Subcutaneous abdominal adipose tissue (tissue), 5 donors: ENCODE results near the gene GPN2.
"Not testable (repeated sequence)": the region's sequence is repeated elsewhere in the genome, so short reads cannot be mapped to it uniquely, and the experiment has no call there.

ENCODE experiments used
- H3K27ac ChIP-seq: one replicate; pipeline ENCODE4 v1.7.0; 2013; ENCODE audit warnings: low read depth, mild to moderate bottlenecking, inconsistent platforms, low read length, moderate library complexity
- H3K27me3 ChIP-seq, 5 donors: one replicate each; pipeline ENCODE4 v1.7.0; 2013; ENCODE audit warnings: low read length in 5 of 5, inconsistent platforms in 1 of 5; ENCODE audit not compliant: control insufficient read depth in 5 of 5, insufficient read depth in 4 of 5
- H3K36me3 ChIP-seq, 5 donors: one replicate each; pipeline ENCODE4 v1.7.0; 2013; ENCODE audit warnings: low read length in 5 of 5; ENCODE audit not compliant: control insufficient read depth in 5 of 5, insufficient read depth in 5 of 5
- H3K4me1 ChIP-seq, 5 donors: one replicate each; pipeline ENCODE4 v1.7.0; 2013; ENCODE audit warnings: low read length in 5 of 5, mild to moderate bottlenecking in 3 of 5, moderate library complexity in 1 of 5; ENCODE audit not compliant: control insufficient read depth in 5 of 5, insufficient read depth in 5 of 5
- H3K4me3 ChIP-seq, 5 donors: one replicate each; pipeline ENCODE4 v1.7.0; 2013; ENCODE audit warnings: low read length in 5 of 5, low read depth in 1 of 5
- H3K9ac ChIP-seq, 5 donors: one replicate each; pipeline ENCODE4 v1.7.0; 2013; ENCODE audit warnings: low read length in 5 of 5, mild to moderate bottlenecking in 4 of 5, moderate library complexity in 3 of 5
- H3K9me3 ChIP-seq, 5 donors: one replicate each; pipeline ENCODE4 v1.7.0; 2013; ENCODE audit warnings: low read length in 5 of 5; ENCODE audit not compliant: control insufficient read depth in 5 of 5
- donor health status: healthy.
- donor health status: healthy.
- donor health status: healthy.
- donor health status: healthy.
- donor health status: healthy.

GPN2 gene

GRCh38 chr1:26837665-26838064 lies 52.4 kb downstream of the GPN2 start:
- H3K36me3 ChIP-seq: peaks cover 9 to 79% (median 68%) of the 10 kb centered on the region in 5 donors
- H3K9me3 ChIP-seq, H3K4me3 ChIP-seq, H3K9ac ChIP-seq, H3K27ac ChIP-seq, H3K4me1 ChIP-seq, H3K27me3 ChIP-seq: not testable (repeated sequence)

GRCh38 chr1:26833432-26834405 lies 56.4 kb downstream of the GPN2 start:
- H3K27me3 ChIP-seq: no peaks in the 10 kb centered on the region
- peak overlapping the region in 1 of 5 donors; percentile 21 for H3K9ac ChIP-seq
- H3K4me1 ChIP-seq: peaks cover 3 to 34% (median 27%) of the 10 kb centered on the region in 5 donors
- H3K27ac ChIP-seq: no peak overlapping the region
- no peak overlapping the region for H3K4me3 ChIP-seq
- H3K36me3 ChIP-seq: peaks cover 4 to 63% (median 49%) of the 10 kb centered on the region in 5 donors
- no peaks in the 10 kb centered on the region for H3K9me3 ChIP-seq

- Histone ChIP-seq H3K27ac (peak overlapping the region; percentile 12), H3K4me1 (peaks cover 10 to 46% (median 40%) of the 10 kb centered on the region in 5 donors), H3K9ac (no peak overlapping the region), H3K27me3 (no peaks in the 10 kb centered on the region), H3K9me3 (no peaks in the 10 kb centered on the region), H3K4me3 (no peak overlapping the region), H3K36me3 (peaks cover 4 to 52% (median 41%) of the 10 kb centered on the region in 5 donors)
Observed at GRCh38 chr1:26832249-26832960, 57.7 kb downstream of the GPN2 start.

- H3K36me3 ChIP-seq: peaks cover 4 to 52% (median 41%) of the 10 kb centered on the region in 5 donors
- H3K27ac ChIP-seq: peak overlapping the region; percentile 12
- peaks cover 11 to 50% (median 43%) of the 10 kb centered on the region in 5 donors for H3K4me1 ChIP-seq
- no peaks in the 10 kb centered on the region for H3K9me3 ChIP-seq
- H3K27me3 ChIP-seq: no peaks in the 10 kb centered on the region
- peak overlapping the region in 1 of 5 donors; percentile 9 for H3K9ac ChIP-seq
- H3K4me3 ChIP-seq: no peak overlapping the region
Observed at GRCh38 chr1:26831546-26832248, 58.4 kb downstream of the GPN2 start.

GRCh38 chr1:26831059-26831458 lies 59.0 kb downstream of the GPN2 start:
- H3K4me1 ChIP-seq: peaks cover 11 to 52% (median 46%) of the 10 kb centered on the region in 5 donors
- H3K27me3 ChIP-seq: no peaks in the 10 kb centered on the region
- no peak overlapping the region for H3K27ac ChIP-seq
- peaks cover 4 to 49% (median 38%) of the 10 kb centered on the region in 5 donors for H3K36me3 ChIP-seq
- H3K4me3 ChIP-seq: no peak overlapping the region
- no peaks in the 10 kb centered on the region for H3K9me3 ChIP-seq
- H3K9ac ChIP-seq: peak overlapping the region in 1 of 5 donors; percentile 9

GRCh38 chr1:26829184-26829911 lies 60.7 kb downstream of the GPN2 start:
- Histone ChIP-seq H3K4me3 (peak overlapping the region in 3 of 5 donors; percentile 8 to 49 (median 9)), H3K27me3 (no peaks in the 10 kb centered on the region), H3K9me3 (no peaks in the 10 kb centered on the region), H3K4me1 (peaks cover 11 to 58% (median 49%) of the 10 kb centered on the region in 5 donors), H3K36me3 (peaks cover 4 to 33% (median 25%) of the 10 kb centered on the region in 5 donors), H3K9ac (peak overlapping the region in 1 of 5 donors; percentile 55), H3K27ac (no peak overlapping the region)

GRCh38 chr1:26828411-26828991 lies 61.6 kb downstream of the GPN2 start:
- no peaks in the 10 kb centered on the region for H3K27me3 ChIP-seq
- peak overlapping the region in 4 of 5 donors; percentile 6 to 55 (median 22) for H3K9ac ChIP-seq
- H3K27ac ChIP-seq: peak overlapping the region; percentile 54
- H3K4me1 ChIP-seq: peaks cover 11 to 58% (median 49%) of the 10 kb centered on the region in 5 donors
- H3K36me3 ChIP-seq: peaks cover 4 to 25% (median 16%) of the 10 kb centered on the region in 5 donors
- H3K9me3 ChIP-seq: no peaks in the 10 kb centered on the region
- peak overlapping the region in 4 of 5 donors; percentile 8 to 49 (median 21) for H3K4me3 ChIP-seq

GRCh38 chr1:26827663-26828062 lies 62.4 kb downstream of the GPN2 start:
- H3K9me3 ChIP-seq: no peaks in the 10 kb centered on the region
- H3K9ac ChIP-seq: peak overlapping the region; percentile 59 to 89 (median 79)
- H3K4me3 ChIP-seq: peak overlapping the region; percentile 71 to 85 (median 80)
- H3K4me1 ChIP-seq: peaks cover 11 to 58% (median 49%) of the 10 kb centered on the region in 5 donors
- H3K27me3 ChIP-seq: no peaks in the 10 kb centered on the region
- H3K36me3 ChIP-seq: peaks cover 0 to 17% (median 8%) of the 10 kb centered on the region in 5 donors
- H3K27ac ChIP-seq: peak overlapping the region; percentile 35
